Bone marrow (tissue), 2 donors: ENCODE measurements around the gene C1D.
"Not testable (repeated sequence)": the region's sequence is repeated elsewhere in the genome, so short reads cannot be mapped to it uniquely, and the experiment has no call there.

ENCODE experiments used
- DNase-seq, 2 donors: peaks; one replicate each; lab custom pipeline; 2025; lab: John Stamatoyannopoulos, UW

C1D gene

GRCh38 chr2:67999332-67999731 is 63.5 kb downstream of the C1D start:
- no peak for DNase-seq

GRCh38 chr2:67997903-67998302 is 64.9 kb downstream of the C1D start:
- no peak for DNase-seq

GRCh38 chr2:67997528-67997900 is 65.3 kb downstream of the C1D start:
- DNase-seq: no peak

GRCh38 chr2:67996772-67997527 is 65.9 kb downstream of the C1D start:
- DNase-seq: no peak

- DNase-seq: no peak
These were observed 68.1 kb downstream of the C1D start for GRCh38 chr2:67994716-67995115.

GRCh38 chr2:67994069-67994468 is 68.7 kb downstream of the C1D start:
- not testable (repeated sequence) for DNase-seq

GRCh38 chr2:67993329-67993728 is 69.5 kb downstream of the C1D start:
- DNase-seq: no peak

- DNase-seq: no peak
These were observed 71.3 kb downstream of the C1D start for GRCh38 chr2:67991456-67991855.
